K562 (cell line): ENCODE results near the gene CACNA2D2. TPM values are rescaled to one million over a fixed set of nuclear protein-coding genes. Genes with fewer than 3 reads are reported as not detected.

Experiments used
- CCNT2 ChIP-seq: IDR thresholded peaks from 2 replicates; pipeline ENCODE4 v1.6.1; 2011; ENCODE audit warnings: borderline replicate concordance, low read depth, mild to moderate bottlenecking, moderate library complexity, mixed read lengths, low read length; ENCODE audit not compliant: insufficient read length; ENCODE audit errors: extremely low read depth
- CREB5 ChIP-seq: fragments of 250-450 bp; sonication (Bioruptor Pico); IDR thresholded peaks from 2 replicates; pipeline ENCODE4 v1.5.0; 2020; ENCODE audit warnings: mild to moderate bottlenecking
- FIP1L1 ChIP-seq: fragments of 200-400 bp; formaldehyde crosslinking; IDR thresholded peaks from 2 replicates; pipeline ENCODE4 v1.6.1; 2018; ENCODE audit warnings: mild to moderate bottlenecking, low read depth, low read length; ENCODE audit not compliant: poor library complexity, severe bottlenecking
- FOXM1 ChIP-seq, 2 experiments: fragments of 450-650 bp in 1 of 2; sonication (generic) in 1 of 2; formaldehyde crosslinking in 1 of 2; IDR thresholded peaks; 2 replicates each; pipeline versions ENCODE4 v1.6.1 to v1.9.0; 2017 to 2022; ENCODE audit warnings: low read depth in 2 of 2, mild to moderate bottlenecking in 2 of 2, missing genetic modification reagents in 1 of 2, moderate library complexity in 1 of 2
- HIVEP1 ChIP-seq: fragments of 250-450 bp; sonication (Bioruptor Pico); IDR thresholded peaks from 2 replicates; pipeline ENCODE4 v1.4.0; 2020; ENCODE audit warnings: mild to moderate bottlenecking
- KHSRP ChIP-seq: fragments of 450-650 bp; IDR thresholded peaks from 2 replicates; pipeline ENCODE4 v1.6.1; 2017
- KLF1 ChIP-seq: fragments of 450-650 bp; IDR thresholded peaks from 2 replicates; pipeline ENCODE4 v1.6.1; 2016; ENCODE audit warnings: missing genetic modification characterization, missing compliant biosample characterization
- POLR2G ChIP-seq: fragments of 200-400 bp; formaldehyde crosslinking; IDR thresholded peaks from 2 replicates; pipeline ENCODE4 v1.6.1; 2017; ENCODE audit warnings: low read depth, mild to moderate bottlenecking, antibody characterized with exemption, low read length, moderate library complexity
- RBM17 ChIP-seq: fragments of 200-400 bp; formaldehyde crosslinking; IDR thresholded peaks from 2 replicates; pipeline ENCODE4 v1.6.1; 2017; ENCODE audit warnings: low read depth, mild to moderate bottlenecking, low read length, borderline replicate concordance
- SMAD1 ChIP-seq: fragments of 150-350 bp; IDR thresholded peaks from 2 replicates; pipeline ENCODE4 v1.6.1; 2014; ENCODE audit warnings: low read length, low read depth; ENCODE audit not compliant: partially characterized antibody
- TCF7L2 ChIP-seq: fragments of 150-350 bp; IDR thresholded peaks from 2 replicates; pipeline ENCODE4 v1.6.1; 2016; ENCODE audit warnings: low read depth, mild to moderate bottlenecking, low read length, moderate library complexity
- TOE1 ChIP-seq, 2 experiments: fragments of 450-650 bp in 1 of 2; sonication (generic) in 1 of 2; formaldehyde crosslinking in 1 of 2; IDR thresholded peaks; 2 replicates each; pipeline versions ENCODE4 v1.7.1 to v1.8.0; 2016 to 2022; ENCODE audit warnings: borderline replicate concordance in 2 of 2, mild to moderate bottlenecking in 2 of 2, antibody characterized with exemption in 1 of 2, inconsistent platforms in 1 of 2, low read depth in 1 of 2, missing genetic modification reagents in 1 of 2, moderate library complexity in 1 of 2
- ZFP91 ChIP-seq: sonication (generic); formaldehyde crosslinking; IDR thresholded peaks from 2 replicates; pipeline ENCODE4 v1.8.0; 2022; ENCODE audit warnings: mild to moderate bottlenecking, missing genetic modification reagents
- ZNF445 ChIP-seq: fragments of 250-450 bp; sonication (Bioruptor Pico); IDR thresholded peaks from 2 replicates; pipeline ENCODE4 v1.4.0; 2020; ENCODE audit warnings: low read depth, mild to moderate bottlenecking, moderate library complexity
- ZNF785 ChIP-seq: fragments of 250-450 bp; sonication (Bioruptor Pico); IDR thresholded peaks from 2 replicates; pipeline ENCODE4 v1.4.0; 2020; ENCODE audit warnings: mild to moderate bottlenecking
- polyA plus RNA-seq, 8 experiments: library from polyadenylated mRNA; depleted of rRNA in 4 of 8; stranded (reverse) in 5 of 8; unstranded in 3 of 8; fragments of >200 nt; fragmentation: Nextera tagmentation in 2 of 8; fragmentation: Illumina TruSeq in 1 of 8; extraction: Ambion mirVana in 2 of 8; extraction: Trizol in 1 of 8; gene quantifications; 2 replicates each; pipeline versions ENCODE4 v1.2.1 to v1.2.3, GENCODE V29; 2011 to 2014; ENCODE audit warnings: inconsistent platforms in 1 of 8, missing spikeins in 1 of 8
- total RNA-seq, 7 experiments: library from RNA; depleted of rRNA in 6 of 7; stranded (reverse); fragments of >200 nt in 6 of 7; fragmentation: Illumina TruSeq in 2 of 7; extraction: Trizol in 2 of 7; gene quantifications; 2 replicates each; pipeline versions ENCODE4 v1.2.1 to v1.2.3, GENCODE V29; 2011 to 2021; ENCODE audit warnings: low replicate concordance in 1 of 7
- TF ChIP-seq, protein P1 (sequence below), 2 experiments: fragments of 450-650 bp; IDR thresholded peaks; 2 replicates each; pipeline ENCODE4 v1.6.1; 2016
- TF ChIP-seq, protein P2 (sequence below): sonication (generic); formaldehyde crosslinking; IDR thresholded peaks from 2 replicates; pipeline ENCODE4 v1.8.0; 2022; ENCODE audit warnings: missing genetic modification reagents, mild to moderate bottlenecking, moderate library complexity, borderline replicate concordance
- TF ChIP-seq, protein P3 (sequence below), 2 experiments: fragments of 200-800 bp in 1 of 2; sonication (Bioruptor generic) in 1 of 2; sonication (generic) in 1 of 2; formaldehyde crosslinking in 1 of 2; IDR thresholded peaks in 1 of 2; conservative IDR thresholded peaks in 1 of 2; 2 replicates each; pipeline versions ENCODE4 v1.5.0 to v1.6.1; 2016 to 2020; ENCODE audit warnings: missing compliant biosample characterization in 1 of 2, missing genetic modification characterization in 1 of 2, missing genetic modification reagents in 1 of 2

The CACNA2D2 gene
- total and polyA plus RNA-seq, 9 of the 15 experiments (the other 6 are each of a cell fraction or from before 2014, with no cell fraction given): 0.11 to 0.58 (median 0.36) TPM; not detected in 2

DNA sequence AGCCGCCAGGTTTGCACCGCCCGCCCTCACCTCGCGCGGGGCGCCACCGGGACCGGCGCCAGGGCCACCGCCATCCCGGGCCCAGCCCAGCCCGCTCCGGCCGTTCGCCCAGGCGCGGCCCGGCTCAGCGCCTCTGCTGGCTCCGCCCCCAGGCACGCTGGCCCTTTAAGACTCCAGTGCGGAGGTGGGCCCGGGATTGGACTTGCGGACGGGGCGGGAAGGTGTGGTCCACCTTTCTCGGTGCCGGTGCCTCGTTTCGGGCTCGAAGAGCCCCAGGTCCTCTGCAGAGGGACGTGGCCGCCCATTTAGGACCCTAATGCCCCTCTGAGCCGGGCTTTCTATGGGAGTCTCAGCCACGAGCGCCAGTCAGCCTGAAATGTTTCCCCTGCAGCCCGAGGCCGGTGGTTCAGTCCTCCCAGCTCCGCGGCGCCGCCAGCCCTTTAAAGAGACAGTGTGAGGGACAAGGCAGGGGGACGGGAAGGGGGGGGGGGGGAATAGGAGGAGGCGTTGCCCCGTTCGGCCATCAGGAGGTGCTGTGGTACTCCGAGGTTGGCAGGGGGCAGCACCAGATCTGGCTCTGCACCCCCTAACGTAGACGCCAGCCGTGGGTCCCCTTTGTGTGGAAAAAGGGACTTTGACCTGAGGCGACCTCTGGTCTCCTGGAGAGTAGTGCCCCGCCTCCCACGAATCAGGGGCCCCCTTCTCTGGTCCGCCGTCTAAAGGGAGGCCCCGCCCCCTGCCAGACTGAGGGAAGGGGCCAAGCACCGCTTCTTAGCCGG, 181.9 kb downstream of the CACNA2D2 start (continued):
- peak; percentile 97 for TF ChIP-seq ZFP91 (CRISPR knock-in tag)
- TF ChIP-seq CREB5 (CRISPR knock-in tag): no peak
- TF ChIP-seq, protein P1, sequence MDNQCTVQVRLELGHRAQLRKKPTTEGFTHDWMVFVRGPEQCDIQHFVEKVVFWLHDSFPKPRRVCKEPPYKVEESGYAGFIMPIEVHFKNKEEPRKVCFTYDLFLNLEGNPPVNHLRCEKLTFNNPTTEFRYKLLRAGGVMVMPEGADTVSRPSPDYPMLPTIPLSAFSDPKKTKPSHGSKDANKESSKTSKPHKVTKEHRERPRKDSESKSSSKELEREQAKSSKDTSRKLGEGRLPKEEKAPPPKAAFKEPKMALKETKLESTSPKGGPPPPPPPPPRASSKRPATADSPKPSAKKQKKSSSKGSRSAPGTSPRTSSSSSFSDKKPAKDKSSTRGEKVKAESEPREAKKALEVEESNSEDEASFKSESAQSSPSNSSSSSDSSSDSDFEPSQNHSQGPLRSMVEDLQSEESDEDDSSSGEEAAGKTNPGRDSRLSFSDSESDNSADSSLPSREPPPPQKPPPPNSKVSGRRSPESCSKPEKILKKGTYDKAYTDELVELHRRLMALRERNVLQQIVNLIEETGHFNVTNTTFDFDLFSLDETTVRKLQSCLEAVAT (IDR thresholded peaks at IDR 0.05): no peak
- TF ChIP-seq KHSRP: no peak
- TF ChIP-seq KLF1: no peak
- TF ChIP-seq TCF7L2: peak; percentile 90
- peak; percentile 30 for TF ChIP-seq SMAD1
- TF ChIP-seq, protein P2, sequence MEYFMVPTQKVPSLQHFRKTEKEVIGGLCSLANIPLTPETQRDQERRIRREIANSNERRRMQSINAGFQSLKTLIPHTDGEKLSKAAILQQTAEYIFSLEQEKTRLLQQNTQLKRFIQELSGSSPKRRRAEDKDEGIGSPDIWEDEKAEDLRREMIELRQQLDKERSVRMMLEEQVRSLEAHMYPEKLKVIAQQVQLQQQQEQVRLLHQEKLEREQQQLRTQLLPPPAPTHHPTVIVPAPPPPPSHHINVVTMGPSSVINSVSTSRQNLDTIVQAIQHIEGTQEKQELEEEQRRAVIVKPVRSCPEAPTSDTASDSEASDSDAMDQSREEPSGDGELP (CRISPR knock-in tag): 0 out of 2 replicates have a peak, but pooled peaks have one; percentile 29
- no peak for TF ChIP-seq HIVEP1
- peak; percentile 78 for TF ChIP-seq POLR2G
- peak; percentile 22 for TF ChIP-seq FIP1L1
- peak; percentile 100 for TF ChIP-seq FOXM1 (IDR thresholded peaks at IDR 0.05; ENCODE audit: low read depth)
- no peak for TF ChIP-seq FOXM1 (CRISPR knock-in tag; IDR thresholded peaks at IDR 0.05; ENCODE audit: low read depth)
- TF ChIP-seq ZNF445 (CRISPR knock-in tag): no peak
- TF ChIP-seq ZNF785 (CRISPR knock-in tag): no peak
- no peak for TF ChIP-seq RBM17
- TF ChIP-seq, protein P3, sequence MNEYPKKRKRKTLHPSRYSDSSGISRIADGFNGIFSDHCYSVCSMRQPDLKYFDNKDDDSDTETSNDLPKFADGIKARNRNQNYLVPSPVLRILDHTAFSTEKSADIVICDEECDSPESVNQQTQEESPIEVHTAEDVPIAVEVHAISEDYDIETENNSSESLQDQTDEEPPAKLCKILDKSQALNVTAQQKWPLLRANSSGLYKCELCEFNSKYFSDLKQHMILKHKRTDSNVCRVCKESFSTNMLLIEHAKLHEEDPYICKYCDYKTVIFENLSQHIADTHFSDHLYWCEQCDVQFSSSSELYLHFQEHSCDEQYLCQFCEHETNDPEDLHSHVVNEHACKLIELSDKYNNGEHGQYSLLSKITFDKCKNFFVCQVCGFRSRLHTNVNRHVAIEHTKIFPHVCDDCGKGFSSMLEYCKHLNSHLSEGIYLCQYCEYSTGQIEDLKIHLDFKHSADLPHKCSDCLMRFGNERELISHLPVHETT (CRISPR knock-in tag; conservative IDR thresholded peaks at IDR 0.05 in 1 of 2, IDR thresholded peaks at IDR 0.05 in 1 of 2): peak in 1 of 2 experiments; percentile 61; a peak in 1 of 4 replicates
- peak; percentile 74 for TF ChIP-seq CCNT2
- peak; percentile 100 for TF ChIP-seq TOE1 (IDR thresholded peaks at IDR 0.05; ENCODE audit: borderline replicate concordance)
- TF ChIP-seq TOE1 (CRISPR knock-in tag; IDR thresholded peaks at IDR 0.05; ENCODE audit: borderline replicate concordance, low read depth): no peak
